ENCODE results near the gene PINK1.

Gene PINK1

DNA sequence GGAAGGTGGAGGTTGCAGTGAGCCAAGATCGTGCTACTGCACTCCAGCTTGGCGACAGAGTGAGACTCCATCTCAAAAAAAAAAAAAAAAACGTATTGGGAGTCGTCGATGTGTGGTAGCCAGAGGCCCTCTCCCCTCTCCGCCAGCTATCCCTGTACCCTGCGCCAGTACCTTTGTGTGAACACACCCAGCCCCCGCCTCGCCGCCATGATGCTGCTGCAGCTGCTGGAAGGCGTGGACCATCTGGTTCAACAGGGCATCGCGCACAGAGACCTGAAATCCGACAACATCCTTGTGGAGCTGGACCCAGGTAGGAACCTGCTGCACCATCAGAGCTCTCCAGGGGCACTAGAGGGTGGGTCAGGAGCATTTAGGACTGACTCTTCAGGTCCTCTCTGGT, 12.2 kb downstream of the PINK1 start:
- no peak overlapping the region for H3K4me3 ChIP-seq (ENCODE audit: low read depth, low read length)
- TF ChIP-seq, protein P1, sequence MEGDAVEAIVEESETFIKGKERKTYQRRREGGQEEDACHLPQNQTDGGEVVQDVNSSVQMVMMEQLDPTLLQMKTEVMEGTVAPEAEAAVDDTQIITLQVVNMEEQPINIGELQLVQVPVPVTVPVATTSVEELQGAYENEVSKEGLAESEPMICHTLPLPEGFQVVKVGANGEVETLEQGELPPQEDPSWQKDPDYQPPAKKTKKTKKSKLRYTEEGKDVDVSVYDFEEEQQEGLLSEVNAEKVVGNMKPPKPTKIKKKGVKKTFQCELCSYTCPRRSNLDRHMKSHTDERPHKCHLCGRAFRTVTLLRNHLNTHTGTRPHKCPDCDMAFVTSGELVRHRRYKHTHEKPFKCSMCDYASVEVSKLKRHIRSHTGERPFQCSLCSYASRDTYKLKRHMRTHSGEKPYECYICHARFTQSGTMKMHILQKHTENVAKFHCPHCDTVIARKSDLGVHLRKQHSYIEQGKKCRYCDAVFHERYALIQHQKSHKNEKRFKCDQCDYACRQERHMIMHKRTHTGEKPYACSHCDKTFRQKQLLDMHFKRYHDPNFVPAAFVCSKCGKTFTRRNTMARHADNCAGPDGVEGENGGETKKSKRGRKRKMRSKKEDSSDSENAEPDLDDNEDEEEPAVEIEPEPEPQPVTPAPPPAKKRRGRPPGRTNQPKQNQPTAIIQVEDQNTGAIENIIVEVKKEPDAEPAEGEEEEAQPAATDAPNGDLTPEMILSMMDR (IDR thresholded peaks at IDR 0.05; ENCODE audit: low read depth, low read length, missing control alignments) = no peak
- DNase-seq (ENCODE audit: low read depth) = no peak

DNA sequence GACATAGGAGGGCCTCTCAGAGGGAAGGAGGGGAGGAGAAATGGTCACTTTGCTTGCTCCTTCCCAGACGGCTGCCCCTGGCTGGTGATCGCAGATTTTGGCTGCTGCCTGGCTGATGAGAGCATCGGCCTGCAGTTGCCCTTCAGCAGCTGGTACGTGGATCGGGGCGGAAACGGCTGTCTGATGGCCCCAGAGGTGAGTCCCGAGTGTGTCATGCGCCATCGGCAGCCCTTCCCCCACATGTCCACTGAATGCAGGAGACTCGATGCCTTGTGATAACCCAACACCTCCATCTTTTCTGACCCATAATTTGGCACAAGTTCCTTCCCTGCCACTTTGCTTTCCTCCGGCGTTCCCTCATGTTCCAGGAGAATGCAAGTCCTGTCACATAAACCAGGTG, 15.2 kb downstream of the PINK1 start:
- no peak overlapping the region for H3K4me3 ChIP-seq (ENCODE audit: low read depth, low read length)
- TF ChIP-seq, protein P1 (IDR thresholded peaks at IDR 0.05; ENCODE audit: low read depth, low read length, missing control alignments) = no peak
- DNase-seq (ENCODE audit: low read depth) = no peak

DNA sequence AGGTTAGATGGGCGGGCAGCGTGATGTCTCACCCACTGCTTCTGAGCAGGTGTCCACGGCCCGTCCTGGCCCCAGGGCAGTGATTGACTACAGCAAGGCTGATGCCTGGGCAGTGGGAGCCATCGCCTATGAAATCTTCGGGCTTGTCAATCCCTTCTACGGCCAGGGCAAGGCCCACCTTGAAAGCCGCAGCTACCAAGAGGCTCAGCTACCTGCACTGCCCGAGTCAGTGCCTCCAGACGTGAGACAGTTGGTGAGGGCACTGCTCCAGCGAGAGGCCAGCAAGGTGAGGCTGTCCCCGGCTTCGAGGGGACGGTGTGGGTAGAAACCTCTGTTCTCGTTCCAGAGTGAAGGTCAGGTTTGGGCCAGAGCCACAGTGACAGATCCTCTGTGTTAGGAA, 15.7 kb downstream of the PINK1 start:
- DNase-seq (ENCODE audit: low read depth) = no peak
- TF ChIP-seq, protein P1 (IDR thresholded peaks at IDR 0.05; ENCODE audit: low read depth, low read length, missing control alignments) = no peak
- H3K4me3 ChIP-seq (ENCODE audit: low read depth, low read length) = no peak overlapping the region

DNA sequence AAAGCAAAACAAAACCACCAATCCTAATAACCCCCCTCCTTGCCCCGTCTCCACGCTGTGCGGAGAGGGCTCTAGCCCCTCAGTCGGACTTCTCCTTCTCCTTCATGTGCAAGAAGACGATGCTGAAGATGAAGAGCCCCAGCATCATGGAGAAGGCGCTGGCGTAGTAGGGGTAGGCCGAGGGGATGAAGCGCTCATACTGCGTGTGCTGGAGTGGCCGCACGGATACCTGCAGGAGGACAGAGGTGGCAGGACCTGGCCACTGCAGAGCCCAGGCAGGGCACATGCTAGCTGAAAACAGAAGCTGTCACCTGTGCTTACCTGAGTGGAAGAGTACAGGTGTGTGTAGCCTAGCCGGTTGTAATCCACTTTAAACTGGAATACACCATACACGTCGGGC, 19.0 kb downstream of the PINK1 start:
- H3K4me3 ChIP-seq (ENCODE audit: low read depth, low read length) = no peak overlapping the region
- no peak for DNase-seq (ENCODE audit: low read depth)
- TF ChIP-seq, protein P1 (IDR thresholded peaks at IDR 0.05; ENCODE audit: low read depth, low read length, missing control alignments) = no peak

GRCh38 chr1:20654104-20654690, 20.9 kb downstream of the PINK1 start:
- TF ChIP-seq, protein P1 (IDR thresholded peaks at IDR 0.05; ENCODE audit: low read depth, low read length, missing control alignments) = no peak
- H3K4me3 ChIP-seq (ENCODE audit: low read depth, low read length) = no peak overlapping the region
- DNase-seq (ENCODE audit: low read depth) = no peak

- no peak overlapping the region for H3K4me3 ChIP-seq (ENCODE audit: low read depth, low read length)
- no peak for DNase-seq (ENCODE audit: low read depth)
- TF ChIP-seq, protein P1 (IDR thresholded peaks at IDR 0.05; ENCODE audit: low read depth, low read length, missing control alignments) = no peak
These were observed 23.8 kb downstream of the PINK1 start for GRCh38 chr1:20657024-20657423.

GRCh38 chr1:20658166-20658915, 25.1 kb downstream of the PINK1 start:
- DNase-seq (ENCODE audit: low read depth) = no peak
- no peak overlapping the region for H3K4me3 ChIP-seq (ENCODE audit: low read depth, low read length)
- TF ChIP-seq, protein P1 (IDR thresholded peaks at IDR 0.05; ENCODE audit: low read depth, low read length, missing control alignments) = no peak
